BJ (cell line): Measurements from ENCODE around the gene TM7SF2. TPM values are rescaled to one million over a fixed set of nuclear protein-coding genes. Genes with fewer than 3 reads are reported as not detected.

Experiments used
- CTCF ChIA-PET: fragments of 350-600 bp; formaldehyde crosslinking; extraction: SDS; loops from one replicate; lab custom pipeline; 2021; ENCODE audit warnings: antibody characterized with exemption, inconsistent platforms; lab: Yijun Ruan, JAX
- POLR2A ChIA-PET: fragments of 300-600 bp; sonication (Branson Sonifier 250); formaldehyde crosslinking; extraction: SDS; loops from one replicate; lab custom pipeline; 2021; ENCODE audit warnings: antibody characterized with exemption; lab: Charles Lee
- DNase-seq: peaks from one replicate; pipeline ENCODE4 v3.0.0-alpha.2; 2011; ENCODE audit warnings: low read depth
- H3K27me3 ChIP-seq: 2 replicates; pipeline ENCODE4 v1.6.0; 2011; ENCODE audit warnings: low read length; ENCODE audit not compliant: control insufficient read depth, insufficient read depth
- H3K36me3 ChIP-seq: 2 replicates; pipeline ENCODE4 v1.5.1; 2011; ENCODE audit warnings: low read length; ENCODE audit not compliant: control insufficient read depth, insufficient read depth
- H3K4me3 ChIP-seq: 2 replicates; pipeline ENCODE4 v1.5.1; 2011; ENCODE audit warnings: low read depth, mild to moderate bottlenecking, control low read depth, low read length
- polyA plus RNA-seq: library from polyadenylated mRNA; depleted of rRNA; stranded (reverse); fragments of >200 nt; gene quantifications from 2 replicates; pipeline ENCODE4 v1.2.3, GENCODE V29; 2011; rRNA removed
- small RNA-seq: library from RNA; depleted of rRNA; stranded (forward); fragments of <200 nt; gene quantifications from one replicate; pipeline ENCODE3, GENCODE V24; 2012; ENCODE audit warnings: low replicate concordance, low read depth; ENCODE audit not compliant: insufficient read length
- TF ChIP-seq, protein P1 (sequence below): IDR thresholded peaks from 2 replicates; pipeline ENCODE4 v1.5.1; 2011; ENCODE audit warnings: low read depth, mild to moderate bottlenecking, control low read depth, inconsistent platforms, low read length, moderate library complexity; ENCODE audit not compliant: insufficient read depth

TM7SF2 gene
- polyA plus RNA-seq, 1 experiment, result 8.2 TPM

DNA sequence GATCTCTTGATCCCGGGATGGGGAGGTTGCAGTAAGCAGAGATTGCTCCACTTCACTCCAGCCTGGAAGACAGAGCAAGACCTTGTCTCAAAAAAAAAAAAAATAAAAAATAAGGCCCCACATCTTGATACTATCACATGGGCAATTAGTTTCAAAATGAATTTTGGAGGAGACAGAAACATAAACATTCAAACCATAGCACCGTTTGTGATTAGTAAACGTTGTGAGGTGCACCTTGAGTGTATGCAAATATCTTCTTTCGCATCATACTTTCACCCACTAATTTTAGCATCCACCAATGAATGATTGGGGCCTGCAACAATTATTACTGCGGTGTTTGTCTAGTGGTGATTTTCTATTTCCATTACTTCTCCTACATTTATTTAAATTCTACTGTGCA is 47.3 kb downstream of the TM7SF2 start:
- TF ChIP-seq, protein P1, sequence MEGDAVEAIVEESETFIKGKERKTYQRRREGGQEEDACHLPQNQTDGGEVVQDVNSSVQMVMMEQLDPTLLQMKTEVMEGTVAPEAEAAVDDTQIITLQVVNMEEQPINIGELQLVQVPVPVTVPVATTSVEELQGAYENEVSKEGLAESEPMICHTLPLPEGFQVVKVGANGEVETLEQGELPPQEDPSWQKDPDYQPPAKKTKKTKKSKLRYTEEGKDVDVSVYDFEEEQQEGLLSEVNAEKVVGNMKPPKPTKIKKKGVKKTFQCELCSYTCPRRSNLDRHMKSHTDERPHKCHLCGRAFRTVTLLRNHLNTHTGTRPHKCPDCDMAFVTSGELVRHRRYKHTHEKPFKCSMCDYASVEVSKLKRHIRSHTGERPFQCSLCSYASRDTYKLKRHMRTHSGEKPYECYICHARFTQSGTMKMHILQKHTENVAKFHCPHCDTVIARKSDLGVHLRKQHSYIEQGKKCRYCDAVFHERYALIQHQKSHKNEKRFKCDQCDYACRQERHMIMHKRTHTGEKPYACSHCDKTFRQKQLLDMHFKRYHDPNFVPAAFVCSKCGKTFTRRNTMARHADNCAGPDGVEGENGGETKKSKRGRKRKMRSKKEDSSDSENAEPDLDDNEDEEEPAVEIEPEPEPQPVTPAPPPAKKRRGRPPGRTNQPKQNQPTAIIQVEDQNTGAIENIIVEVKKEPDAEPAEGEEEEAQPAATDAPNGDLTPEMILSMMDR, result no peak
- ChIA-PET POLR2A (no interaction called here), CTCF (no interaction called here)
- DNase-seq, result no peak
- Histone ChIP-seq H3K36me3 (no peaks in the 10 kb centered on the region), H3K4me3 (no peak overlapping the region), H3K27me3 (peaks cover 4% of the 10 kb centered on the region; the same call in 1 of the 2 replicates)

DNA sequence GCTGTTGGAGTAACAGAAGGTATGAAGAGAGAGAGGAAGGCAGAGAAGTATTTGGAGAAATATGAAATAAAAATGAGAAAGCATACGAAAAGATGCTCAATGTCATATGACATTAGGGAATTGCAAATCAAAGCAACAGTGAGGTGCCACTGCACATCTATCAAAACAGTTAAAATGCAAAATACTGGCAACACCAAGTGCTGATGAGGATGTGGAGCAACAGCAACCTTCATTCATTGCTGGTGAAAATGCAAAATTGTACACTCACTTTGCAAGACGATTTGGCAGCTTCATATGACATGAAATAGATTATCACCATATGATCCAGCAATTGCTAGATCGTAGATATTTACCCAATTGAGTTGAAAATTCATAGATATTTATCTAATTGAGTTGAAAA is 49.0 kb downstream of the TM7SF2 start:
- CTCF ChIA-PET, result no interaction called here
- POLR2A ChIA-PET, result no interaction called here
- H3K4me3 ChIP-seq, result no peak overlapping the region
- peaks cover 4% of the 10 kb centered on the region; the same call in 1 of the 2 replicates for H3K27me3 ChIP-seq
- TF ChIP-seq, protein P1, result no peak
- no peaks in the 10 kb centered on the region for H3K36me3 ChIP-seq
- no peak for DNase-seq

- H3K27me3 ChIP-seq, result peaks cover 4% of the 10 kb centered on the region; the same call in 1 of the 2 replicates
- no peak overlapping the region for H3K4me3 ChIP-seq
- TF ChIP-seq, protein P1, result no peak
- DNase-seq, result no peak
- CTCF ChIA-PET, result no interaction called here
- H3K36me3 ChIP-seq, result no peaks in the 10 kb centered on the region
- POLR2A ChIA-PET, result no interaction called here
Measured at GRCh38 chr11:65163684-65164083, 52.0 kb downstream of the TM7SF2 start.

Small RNA genes lying within 50 kb of the gene (small RNA-seq; reads per million reads assigned to genes)
- not detected for gene HIGD1AP10
- gene PDCL2P2, result not detected
- not detected for gene RNU2-23P

Other genes starting within 250 kb of the TM7SF2 start
- gene EHD1, start 233.3 kb upstream of the TM7SF2 start, polyA plus RNA-seq, result 95.3 and 191 TPM in 2 replicates
- gene ATG2A, start 194.7 kb upstream of the TM7SF2 start, polyA plus RNA-seq, result 3.7 and 7.0 TPM in 2 replicates
- 16.0 and 18.5 TPM in 2 replicates for gene PPP2R5B, start 187.2 kb upstream of the TM7SF2 start, polyA plus RNA-seq
- not detected in 2 replicates for gene GPHA2, start 176.0 kb upstream of the TM7SF2 start, polyA plus RNA-seq
- not detected in 2 replicates for gene MAJIN, start 139.8 kb upstream of the TM7SF2 start, polyA plus RNA-seq
- gene BATF2, start 114.9 kb upstream of the TM7SF2 start, polyA plus RNA-seq, result 1.1 and 1.5 TPM in 2 replicates
- gene ARL2, start 97.7 kb upstream of the TM7SF2 start, polyA plus RNA-seq, result 117 and 141 TPM in 2 replicates
- gene SNX15, start 84.4 kb upstream of the TM7SF2 start, polyA plus RNA-seq, result 8.3 and 15.3 TPM in 2 replicates
- 5.9 and 7.3 TPM in 2 replicates for gene SAC3D1, start 70.7 kb upstream of the TM7SF2 start, polyA plus RNA-seq
- gene NAALADL1, start 53.3 kb upstream of the TM7SF2 start, polyA plus RNA-seq, result 25.4 and 38.7 TPM in 2 replicates
- 10.7 and 11.9 TPM in 2 replicates for gene CDCA5, start 27.8 kb upstream of the TM7SF2 start, polyA plus RNA-seq
- 41.7 and 91.8 TPM in 2 replicates for gene ZFPL1, start 27.6 kb upstream of the TM7SF2 start, polyA plus RNA-seq
- 61.8 and 86.2 TPM in 2 replicates for gene VPS51, start 15.7 kb upstream of the TM7SF2 start, polyA plus RNA-seq
- gene ZNHIT2, start 5.8 kb downstream of the TM7SF2 start, polyA plus RNA-seq, result 3.6 and 4.6 TPM in 2 replicates
- gene FAU, start 10.3 kb downstream of the TM7SF2 start, polyA plus RNA-seq, result 474 and 610 TPM in 2 replicates
- gene MRPL49, start 10.4 kb downstream of the TM7SF2 start, polyA plus RNA-seq, result 54.4 and 68.5 TPM in 2 replicates
- gene SYVN1, start 22.6 kb downstream of the TM7SF2 start, polyA plus RNA-seq, result 13.3 and 33.4 TPM in 2 replicates
- gene SPDYC, start 58.4 kb downstream of the TM7SF2 start, polyA plus RNA-seq, result not detected in 2 replicates
- gene CAPN1, start 70.1 kb downstream of the TM7SF2 start, polyA plus RNA-seq, result 75.4 and 181 TPM in 2 replicates
- gene POLA2, start 150.1 kb downstream of the TM7SF2 start, polyA plus RNA-seq, result 11.8 and 14.5 TPM in 2 replicates
- 11.7 and 23.2 TPM in 2 replicates for gene CDC42EP2, start 203.0 kb downstream of the TM7SF2 start, polyA plus RNA-seq
- gene DPF2, start 222.0 kb downstream of the TM7SF2 start, polyA plus RNA-seq, result 29.5 and 45.2 TPM in 2 replicates
- gene TIGD3, start 242.9 kb downstream of the TM7SF2 start, polyA plus RNA-seq, result 0.04 and 0.06 TPM in 2 replicates